ENCODE measurements around the gene FRG2B.
"Not testable (repeated sequence)": the region's sequence is repeated elsewhere in the genome, so short reads cannot be mapped to it uniquely, and the experiment has no call there.

The FRG2B gene

DNA sequence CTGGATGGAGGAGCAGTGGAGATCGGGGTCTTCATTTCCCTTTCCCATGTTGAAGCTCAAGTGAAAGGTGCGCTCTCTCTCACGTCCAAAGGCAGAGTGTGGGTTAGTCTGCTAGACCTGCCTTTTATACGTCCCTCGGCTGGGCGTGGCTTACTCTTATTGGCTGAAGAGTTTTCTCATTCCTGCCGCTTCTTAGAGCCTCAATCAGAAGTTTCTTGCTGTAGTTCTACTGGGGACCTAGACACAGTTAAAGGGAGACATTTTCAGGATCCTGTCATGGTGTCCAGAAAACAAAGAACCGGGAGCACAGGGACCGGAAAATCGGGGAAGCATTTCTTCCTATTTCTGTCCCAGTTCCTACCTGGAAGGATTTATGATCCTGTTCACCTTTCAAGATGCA, at the start of gene FRG2B:
TSS of gene FRG2B (minus strand) at position 101 of the 400 bp plus-strand sequence. CDS start at position 48, 53 bp downstream.
- not testable (repeated sequence) for DNase-seq (ENCODE audit: low read depth in 4 of 4, low spot score in 1 of 4)

DNA sequence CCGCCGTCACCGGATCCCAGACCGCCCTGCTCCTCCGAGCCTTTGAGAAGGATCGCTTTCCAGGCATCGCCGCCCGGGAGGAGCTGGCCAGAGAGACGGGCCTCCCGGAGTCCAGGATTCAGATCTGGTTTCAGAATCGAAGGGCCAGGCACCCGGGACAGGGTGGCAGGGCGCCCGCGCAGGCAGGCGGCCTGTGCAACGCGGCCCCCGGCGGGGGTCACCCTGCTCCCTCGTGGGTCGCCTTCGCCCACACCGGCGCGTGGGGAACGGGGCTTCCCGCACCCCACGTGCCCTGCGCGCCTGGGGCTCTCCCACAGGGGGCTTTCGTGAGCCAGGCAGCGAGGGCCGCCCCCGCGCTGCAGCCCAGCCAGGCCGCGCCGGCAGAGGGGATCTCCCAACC, 40.9 kb upstream of the FRG2B start:
- DNase-seq (ENCODE audit: low read depth in 4 of 4, low spot score in 1 of 4): not testable (repeated sequence)

DNA sequence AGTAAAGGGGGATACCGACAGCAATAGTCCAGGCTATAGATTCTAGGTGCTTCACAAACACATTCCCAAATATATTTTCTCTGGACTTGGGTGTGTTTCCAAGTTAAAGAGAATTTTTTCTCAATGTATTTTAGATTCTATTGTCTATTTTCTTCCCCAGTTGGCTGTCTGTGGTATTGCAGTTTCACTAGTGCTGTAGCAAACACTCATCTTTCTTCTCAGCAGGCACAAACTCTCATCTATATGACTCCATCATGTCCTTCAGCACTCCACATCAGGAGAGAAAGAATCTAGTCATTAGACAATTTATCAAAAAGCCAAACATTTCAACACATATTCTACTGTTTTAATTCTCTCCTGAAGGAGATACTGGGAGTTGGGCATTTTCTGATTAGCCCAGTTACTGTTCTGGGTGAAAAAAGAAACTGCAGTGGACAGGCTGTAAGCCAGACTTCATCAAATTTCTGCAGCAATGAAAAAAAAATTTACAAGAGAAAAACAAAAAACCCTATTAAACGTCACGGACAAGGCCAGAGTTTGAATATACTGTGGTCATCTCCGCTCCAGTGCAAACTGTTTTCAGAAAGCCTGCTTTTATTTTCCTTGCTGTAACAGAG, 37.1 kb upstream of the FRG2B start:
- not testable (repeated sequence) for DNase-seq (ENCODE audit: low read depth in 4 of 4, low spot score in 1 of 4)

DNA sequence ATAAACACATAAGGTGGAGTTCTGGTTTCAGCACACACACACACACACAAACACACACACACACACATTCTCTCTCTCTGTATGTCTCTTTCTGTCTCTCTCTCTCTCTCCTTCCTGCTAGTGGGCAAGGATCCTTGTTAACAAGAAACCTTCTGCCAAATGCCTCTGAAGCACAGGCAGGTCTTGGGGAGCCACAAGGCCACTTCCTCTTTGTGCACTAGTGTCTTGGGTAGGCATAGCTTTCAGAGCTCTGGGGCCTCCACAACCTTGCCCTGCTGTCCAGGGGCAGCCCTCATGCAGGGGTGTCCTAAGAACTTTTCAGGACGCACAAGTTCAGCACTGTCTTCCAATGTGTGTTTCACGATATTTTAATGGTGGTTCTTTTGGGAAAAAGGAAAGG, 34.5 kb upstream of the FRG2B start:
- DNase-seq (ENCODE audit: low read depth in 4 of 4, low spot score in 1 of 4): not testable (repeated sequence)

DNA sequence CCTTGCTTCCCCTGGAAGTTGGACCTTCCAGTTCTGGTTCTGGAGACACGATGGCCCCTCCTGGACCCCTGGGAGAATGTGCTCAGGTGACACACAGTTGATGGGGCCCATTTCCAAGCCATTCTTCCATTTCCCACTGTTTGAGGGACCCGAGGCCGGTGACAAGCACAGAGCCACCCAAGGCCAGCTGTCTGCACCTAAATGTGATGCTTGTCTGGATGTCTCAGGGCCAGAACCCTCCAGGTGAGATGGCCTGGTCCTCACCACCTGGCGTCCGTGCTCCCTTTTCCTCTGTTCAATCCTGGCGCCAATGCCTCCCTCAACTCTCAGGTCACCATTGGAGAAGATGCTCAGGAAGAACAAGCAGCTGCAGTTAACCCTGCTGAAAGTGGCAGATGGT, 33.9 kb upstream of the FRG2B start:
- not testable (repeated sequence) for DNase-seq (ENCODE audit: low read depth in 4 of 4, low spot score in 1 of 4)

DNA sequence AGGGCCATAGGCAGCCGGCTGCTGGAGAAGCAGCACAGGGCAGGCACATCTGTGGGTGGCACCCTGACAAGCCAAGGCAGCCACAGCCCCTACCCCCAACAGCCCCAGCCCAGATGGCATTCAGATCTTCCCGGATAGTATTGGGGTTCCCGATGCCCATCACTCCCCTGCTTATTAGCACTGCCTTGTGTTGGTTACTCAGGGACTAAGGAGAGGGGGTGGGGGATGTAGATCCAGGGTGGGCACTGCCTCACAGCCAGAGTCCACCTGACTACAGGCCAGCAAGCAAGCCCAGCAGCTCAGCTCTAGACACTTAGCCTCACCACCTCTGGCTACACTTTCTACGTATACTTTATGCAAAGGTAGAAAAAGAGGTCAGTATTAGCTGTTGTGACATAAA, 30.7 kb upstream of the FRG2B start:
- DNase-seq (ENCODE audit: low read depth in 4 of 4, low spot score in 1 of 4): not testable (repeated sequence)

DNA sequence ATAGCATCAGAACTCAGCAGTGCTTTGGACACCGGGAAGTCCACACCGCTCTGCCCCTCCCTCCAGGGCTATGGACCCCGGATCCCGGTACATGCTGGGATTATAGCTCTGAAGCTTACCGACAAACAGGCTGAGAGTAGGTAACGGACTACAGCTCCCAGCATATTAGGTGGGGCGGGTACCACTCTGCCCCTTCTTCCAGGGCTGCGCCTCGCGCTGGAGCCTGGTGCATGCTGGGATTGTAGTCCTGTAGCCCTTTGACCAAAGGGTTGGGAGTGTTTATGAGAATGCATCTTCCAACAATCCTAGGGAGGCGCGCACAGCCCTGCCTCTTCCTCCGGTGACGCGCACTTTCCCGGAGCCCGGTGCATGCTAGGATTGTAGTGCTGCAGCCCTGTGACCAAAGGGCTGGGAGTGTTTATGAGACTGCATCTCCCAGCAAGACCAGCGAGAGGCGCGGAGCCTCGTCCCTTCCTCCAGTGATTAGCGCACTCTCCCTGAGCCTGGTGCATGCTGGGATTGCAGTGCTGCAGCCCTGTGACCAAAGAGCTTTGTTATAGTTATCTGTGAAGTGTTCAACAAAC, 22.4 kb upstream of the FRG2B start:
- DNase-seq (ENCODE audit: low read depth in 4 of 4, low spot score in 1 of 4): not testable (repeated sequence)

DNA sequence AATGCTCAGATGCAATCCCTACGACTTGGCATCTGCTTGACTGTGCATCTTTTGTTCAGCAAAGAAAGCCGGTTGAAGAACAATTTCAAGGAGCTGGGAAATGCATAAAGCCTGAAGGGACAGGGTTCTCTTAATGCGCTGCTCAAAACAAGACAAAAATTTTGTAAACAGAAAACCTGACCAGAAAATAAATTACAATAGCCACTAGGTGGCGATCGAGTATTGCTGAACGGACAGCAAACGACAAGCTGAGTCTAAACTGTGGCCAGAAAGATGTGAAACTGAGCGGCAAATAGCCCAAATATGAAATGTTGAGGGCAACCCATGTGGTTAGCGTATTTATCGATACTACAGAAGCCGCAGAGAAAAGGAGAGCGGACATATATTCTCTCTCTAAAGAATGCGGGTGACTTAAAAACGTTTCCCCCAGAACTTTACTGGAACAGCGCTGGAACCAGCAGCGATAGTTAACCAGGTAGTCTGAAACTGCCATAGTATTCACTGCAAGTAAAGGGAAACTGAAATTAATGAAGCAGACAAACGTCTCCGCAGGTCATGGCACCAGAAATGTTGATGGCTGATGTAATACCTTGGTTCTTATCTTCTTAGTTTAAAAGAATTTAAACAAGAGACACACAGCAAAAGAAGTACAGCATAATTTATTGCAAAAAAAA, 20.6 kb upstream of the FRG2B start:
- not testable (repeated sequence) for DNase-seq (ENCODE audit: low read depth in 4 of 4, low spot score in 1 of 4)

DNA sequence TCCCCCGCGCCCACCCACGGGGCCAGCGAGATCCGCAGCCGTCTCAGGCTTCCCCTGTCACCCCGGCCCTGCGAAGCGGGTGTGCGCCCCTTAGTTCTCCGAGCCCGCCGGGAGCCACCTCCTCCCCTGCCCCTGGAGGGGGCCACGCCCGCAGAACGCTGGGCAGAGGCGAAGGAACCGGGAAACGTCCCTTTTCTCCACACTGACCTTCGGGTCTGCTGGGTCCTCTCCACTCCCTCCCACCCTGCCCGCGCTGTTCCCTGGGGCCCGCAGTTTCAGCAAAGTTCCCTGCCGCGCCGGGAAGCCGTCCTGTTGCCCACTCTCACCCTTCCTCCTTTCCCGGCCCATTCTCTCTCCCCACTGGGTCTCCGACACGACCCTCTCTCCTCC, 11.2 kb upstream of the FRG2B start:
- not testable (repeated sequence) for DNase-seq (ENCODE audit: low read depth in 4 of 4, low spot score in 1 of 4)

DNA sequence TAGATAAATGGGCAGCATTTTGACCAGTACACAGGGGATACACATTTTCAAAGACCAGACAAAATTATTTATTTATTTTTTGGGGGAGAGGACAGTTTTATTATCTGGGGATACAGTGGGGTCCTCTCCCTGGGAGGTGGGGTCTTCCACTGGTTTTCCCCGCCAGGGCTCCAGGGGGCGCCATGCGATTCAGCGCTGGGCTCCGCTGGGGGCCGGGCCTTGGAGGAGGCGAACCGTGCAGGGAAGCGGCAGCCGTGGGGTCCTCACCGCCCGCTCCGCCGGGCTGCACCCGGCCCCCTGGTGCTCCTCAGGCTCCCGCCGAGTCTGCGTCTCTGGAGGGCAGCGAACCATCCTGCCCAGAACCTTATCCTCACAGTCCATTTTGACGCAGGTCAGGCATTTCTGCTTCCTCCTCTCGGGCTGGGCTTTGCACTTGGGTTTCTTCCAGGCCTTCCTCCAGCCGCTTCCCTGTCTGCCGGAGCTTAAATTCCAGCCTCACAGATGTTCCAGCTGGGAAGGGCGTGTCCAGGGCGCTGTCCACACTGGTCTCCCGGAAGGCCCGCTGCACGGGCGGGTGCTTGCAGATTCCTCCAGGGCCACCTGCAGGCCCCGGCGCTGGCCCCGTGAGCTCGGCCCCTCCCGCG, 10.7 kb upstream of the FRG2B start:
- DNase-seq (ENCODE audit: low read depth in 4 of 4, low spot score in 1 of 4): not testable (repeated sequence)

DNA sequence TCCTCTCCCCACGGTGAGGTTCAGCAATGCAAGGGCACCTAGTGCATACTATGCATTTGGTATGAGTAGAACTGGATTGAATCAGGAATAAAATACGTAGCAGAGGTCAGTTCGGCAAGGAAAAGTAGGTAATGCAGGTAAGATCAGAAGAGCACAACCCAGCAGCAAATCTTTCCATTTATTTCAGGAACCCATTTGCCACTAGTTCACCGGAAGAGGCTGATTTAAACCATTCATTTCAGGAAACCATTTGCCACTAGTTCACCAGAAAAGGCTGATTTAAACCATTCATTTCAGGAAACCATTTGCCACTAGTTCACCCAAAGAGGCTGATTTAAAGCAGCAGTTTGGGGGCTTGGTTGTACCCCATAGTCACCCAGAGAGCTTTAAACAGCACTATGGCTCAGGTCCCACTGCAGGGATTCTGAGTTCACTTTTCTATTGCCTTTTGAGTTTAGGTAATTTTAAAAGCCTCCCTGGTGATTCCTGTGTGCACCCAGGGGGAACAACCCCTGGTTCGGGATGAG, 4.2 kb upstream of the FRG2B start:
- not testable (repeated sequence) for DNase-seq (ENCODE audit: low read depth in 4 of 4, low spot score in 1 of 4)

DNA sequence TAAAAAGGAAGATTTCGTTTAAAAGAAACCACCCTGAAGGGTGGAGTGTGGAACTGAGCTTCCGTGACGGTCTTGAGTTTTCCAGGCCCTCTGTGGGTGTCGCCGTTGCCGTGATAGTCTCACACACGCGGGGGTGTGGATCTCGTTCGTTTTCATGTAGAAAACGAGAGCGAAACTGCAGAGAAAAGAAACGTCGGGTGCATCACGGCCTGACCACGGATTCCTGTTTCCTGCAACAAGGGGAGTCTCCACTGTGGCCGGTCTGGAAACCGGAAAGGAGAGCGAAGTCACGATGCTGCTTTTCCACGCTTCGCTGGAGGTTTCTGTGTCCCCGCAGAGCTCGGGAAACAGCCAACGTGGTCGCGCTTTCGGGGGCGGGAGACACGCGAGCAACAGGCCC, 4.1 kb downstream of the FRG2B start:
- DNase-seq (ENCODE audit: low read depth in 4 of 4, low spot score in 1 of 4): not testable (repeated sequence)

DNA sequence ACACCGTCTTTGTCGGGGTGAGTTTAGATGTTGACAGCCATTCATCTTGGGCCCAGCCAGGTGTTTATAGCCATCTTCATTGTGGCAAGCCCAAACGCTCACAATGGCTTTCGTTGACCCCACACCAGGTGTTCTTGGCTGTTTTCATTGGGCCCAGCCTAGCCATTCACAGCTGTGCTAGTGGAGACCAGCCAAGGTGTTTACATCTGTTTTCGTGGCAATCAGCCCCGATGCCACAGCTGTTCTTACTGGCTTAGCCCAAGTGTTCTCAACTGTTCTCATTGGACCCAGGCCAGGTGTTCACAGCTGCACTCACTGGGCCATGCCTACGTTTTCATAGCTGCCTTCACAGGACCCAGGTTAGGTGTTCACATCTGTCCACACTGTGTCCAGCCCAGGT, 7.7 kb downstream of the FRG2B start:
- no peak for DNase-seq (ENCODE audit: low read depth in 4 of 4, low spot score in 1 of 4)

DNA sequence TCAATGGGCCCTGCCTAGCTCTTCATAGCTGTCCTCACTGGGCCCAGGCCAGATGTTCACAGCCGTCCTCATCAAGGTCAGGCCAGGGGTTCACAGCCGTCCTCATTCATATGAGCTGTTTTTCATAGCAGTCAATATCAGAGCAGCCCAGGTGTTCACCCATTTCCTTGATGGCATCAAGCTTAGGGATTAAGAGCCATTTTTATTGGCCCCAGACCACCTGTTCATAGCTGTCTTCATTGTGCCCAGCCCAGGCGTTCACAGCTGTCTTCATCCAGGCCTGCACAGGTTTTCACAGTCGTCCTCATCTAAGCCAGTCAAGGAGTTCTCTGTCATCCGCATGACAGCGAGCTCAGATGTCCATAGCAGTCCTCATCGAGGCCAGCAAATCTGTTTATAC, 9.4 kb downstream of the FRG2B start:
- DNase-seq (ENCODE audit: low read depth in 4 of 4, low spot score in 1 of 4): no peak

DNA sequence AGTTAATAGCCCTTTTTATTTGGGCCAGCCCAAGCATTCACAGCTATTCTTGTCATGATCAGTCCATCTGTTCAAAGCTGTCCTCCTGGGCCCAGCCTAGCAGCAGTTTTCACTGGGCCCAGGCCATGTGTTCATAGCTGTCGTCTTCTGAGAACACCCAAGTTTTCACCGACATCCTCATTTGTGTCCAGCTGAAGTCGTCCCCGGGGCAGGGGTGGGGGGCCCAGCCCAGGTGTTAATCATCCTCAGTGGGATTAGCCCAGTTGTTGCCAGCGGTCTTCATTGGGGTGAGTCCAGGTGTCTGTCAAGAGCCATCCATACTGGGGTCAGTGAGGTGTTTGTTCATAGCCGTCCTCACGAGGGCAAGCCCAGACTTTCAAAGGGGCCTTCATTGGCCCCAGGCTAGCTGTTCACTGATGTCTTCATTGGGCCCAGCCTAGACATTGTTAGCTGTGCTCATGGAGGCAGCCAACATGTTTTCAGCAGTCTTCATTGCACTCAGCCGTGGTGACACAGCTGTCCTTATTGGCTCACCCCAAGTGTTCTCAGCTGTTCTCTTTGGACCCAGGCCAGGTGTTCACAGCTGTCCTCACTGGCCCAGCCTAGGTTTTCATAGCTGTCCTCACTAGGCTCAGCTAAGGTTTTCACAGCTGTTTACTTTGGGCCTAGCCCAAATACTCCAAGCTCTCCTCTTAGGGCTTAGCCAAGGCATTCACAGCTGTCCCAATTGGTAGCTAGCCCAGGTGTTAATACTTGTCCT, 10.0 kb downstream of the FRG2B start:
- DNase-seq (ENCODE audit: low read depth in 4 of 4, low spot score in 1 of 4): no peak

DNA sequence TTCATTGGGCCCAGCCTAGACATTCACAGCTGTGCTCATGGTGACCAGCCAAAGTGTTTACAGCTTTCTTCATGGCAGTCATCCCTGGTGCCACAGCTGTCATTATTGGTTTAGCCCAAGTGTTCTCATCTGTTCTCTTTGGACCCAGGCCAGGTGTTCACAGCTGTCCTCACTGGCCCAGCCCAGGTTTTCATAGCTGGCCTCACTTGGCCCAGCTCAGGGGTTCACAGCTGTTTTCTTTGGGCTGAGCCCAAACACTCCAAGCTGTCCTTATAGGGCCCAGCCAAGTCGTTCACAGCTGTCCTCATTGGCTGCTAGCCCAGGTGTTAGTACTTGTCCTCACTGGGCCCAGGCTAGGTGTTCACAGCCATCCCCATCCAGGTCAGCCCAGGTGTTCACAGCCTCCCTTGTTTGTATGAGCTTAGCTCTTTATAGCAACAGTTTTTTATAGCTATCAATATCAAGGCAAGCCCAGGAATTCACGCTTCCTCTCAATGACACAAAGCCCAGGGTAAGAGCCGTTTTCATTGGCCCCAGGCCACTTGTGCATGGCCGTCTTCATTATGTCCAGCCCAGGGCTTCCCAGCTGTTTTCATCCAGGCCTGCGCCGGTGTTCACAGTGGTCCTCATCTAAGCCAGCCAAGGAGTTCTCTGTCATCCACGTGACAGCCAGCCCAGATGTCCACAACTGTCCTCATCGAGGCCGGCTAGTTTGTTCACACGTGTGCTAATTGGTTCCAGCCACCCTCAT, 11.6 kb downstream of the FRG2B start:
- no peak for DNase-seq (ENCODE audit: low read depth in 4 of 4, low spot score in 1 of 4)

DNA sequence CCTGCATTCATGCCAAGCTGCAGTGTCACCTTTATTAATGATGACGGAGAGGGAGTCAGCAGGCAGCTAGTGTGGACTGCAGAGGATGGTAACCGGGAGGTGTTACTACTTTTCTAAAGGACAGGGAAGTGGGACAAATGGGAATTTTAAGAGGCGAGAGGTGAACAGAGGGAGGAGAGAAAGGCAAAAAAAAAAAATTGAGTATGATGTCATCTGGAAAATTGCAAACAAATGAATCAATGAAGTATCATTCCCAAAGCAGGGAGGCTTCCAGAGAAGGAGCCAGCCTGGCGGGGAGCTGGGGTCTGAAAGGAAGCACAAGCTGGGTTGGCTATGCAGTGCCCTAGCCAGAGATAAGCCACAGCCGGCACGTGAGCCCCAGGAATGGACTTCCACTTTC, 12.9 kb downstream of the FRG2B start:
- DNase-seq (ENCODE audit: low read depth in 4 of 4, low spot score in 1 of 4): no peak

DNA sequence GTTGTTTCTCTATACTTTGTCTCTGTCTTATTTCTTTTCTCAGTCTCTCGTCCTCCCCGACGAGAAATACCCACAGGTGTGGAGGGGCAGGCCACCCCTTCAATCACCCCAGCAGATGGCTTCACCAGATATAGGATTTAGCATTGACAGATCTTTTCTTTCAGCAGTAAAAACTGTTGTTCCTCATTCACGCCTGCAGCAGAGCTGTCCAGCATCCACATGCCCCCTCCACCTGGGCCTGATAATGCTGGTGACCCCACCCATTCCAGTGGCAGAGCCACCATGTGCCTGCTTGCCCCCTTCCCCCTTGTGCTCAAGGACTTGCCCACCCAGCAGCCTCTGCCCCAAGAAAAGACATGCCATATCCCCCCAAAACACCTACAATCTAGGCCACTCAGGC, 15.5 kb downstream of the FRG2B start:
- DNase-seq (ENCODE audit: low read depth in 4 of 4, low spot score in 1 of 4): no peak

DNA sequence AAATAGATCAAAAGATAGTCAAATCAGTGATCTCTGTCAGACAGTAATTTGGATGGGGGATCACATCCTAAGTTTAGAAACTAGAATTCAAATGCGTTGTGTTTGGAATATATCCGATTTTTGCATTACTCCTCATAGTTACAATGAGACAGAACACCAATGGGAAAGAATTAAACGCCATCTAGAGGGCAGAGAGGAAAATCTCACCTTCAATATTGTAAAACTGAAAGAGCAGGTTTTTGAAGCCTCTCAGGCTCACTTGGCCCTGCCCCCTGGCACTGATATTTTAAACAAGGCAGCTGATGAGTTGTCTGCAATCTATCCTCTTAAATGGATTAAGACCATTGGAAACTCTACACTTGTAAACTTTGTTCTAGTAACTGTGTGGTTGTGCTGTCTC, 17.7 kb downstream of the FRG2B start:
- no peak for DNase-seq (ENCODE audit: low read depth in 4 of 4, low spot score in 1 of 4)

DNA sequence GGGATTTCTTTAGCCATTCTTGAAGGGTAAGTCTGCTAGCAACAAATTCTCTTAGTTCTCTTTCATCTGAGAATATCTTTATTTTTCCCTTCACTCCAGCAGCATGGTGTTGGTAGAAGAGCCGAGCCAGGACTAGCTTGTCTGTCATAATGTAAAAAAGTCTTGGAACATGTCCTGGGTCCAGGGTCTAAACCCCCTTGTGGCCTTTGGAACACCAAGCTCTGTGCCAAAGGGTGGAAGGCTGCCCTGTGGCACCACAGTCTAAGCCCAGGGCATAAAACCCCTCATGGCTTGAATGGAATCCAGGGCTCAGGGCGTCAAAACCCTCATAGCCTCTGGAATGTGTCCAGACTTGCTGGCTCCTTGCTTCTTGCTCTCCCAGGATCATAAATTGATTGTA, 23.2 kb downstream of the FRG2B start:
- not testable (repeated sequence) for DNase-seq (ENCODE audit: low read depth in 4 of 4, low spot score in 1 of 4)
